Measurements from ENCODE around the gene OR2D3. TPM values are rescaled to one million over a fixed set of nuclear protein-coding genes. Genes with fewer than 3 reads are reported as not detected.

Gene OR2D3
- total and polyA plus RNA-seq, 12 donors: not detected

DNA sequence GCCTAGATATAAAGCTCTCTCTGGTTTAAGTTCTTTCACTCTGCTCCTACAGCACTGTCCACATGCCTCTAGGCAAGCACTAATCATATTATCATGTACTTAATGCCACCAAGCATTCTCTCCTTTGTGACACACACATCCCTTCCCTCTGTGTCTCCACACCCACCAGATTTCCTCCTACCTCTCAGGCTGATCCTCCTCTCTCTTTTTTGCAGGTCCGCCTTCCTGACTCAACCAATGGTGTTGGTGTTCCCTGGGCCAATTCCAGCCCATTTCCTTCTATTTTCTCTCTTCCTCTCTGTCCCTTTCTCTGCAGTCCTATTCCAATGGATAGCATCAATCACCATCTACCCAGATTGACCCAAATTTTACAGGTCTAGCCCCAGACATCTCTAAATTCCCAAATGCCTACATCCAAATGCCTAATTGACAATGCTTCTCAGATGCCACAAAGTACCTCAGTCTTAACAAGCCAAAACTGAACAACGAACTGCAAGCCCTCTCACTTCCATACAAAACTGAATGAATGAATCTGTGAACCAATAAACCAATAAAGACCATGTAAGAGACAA is 4.9 kb downstream of the OR2D3 start:
- TF ChIP-seq POLR2A (IDR thresholded peaks at IDR 0.05): no peak
- TF ChIP-seq, protein P1, sequence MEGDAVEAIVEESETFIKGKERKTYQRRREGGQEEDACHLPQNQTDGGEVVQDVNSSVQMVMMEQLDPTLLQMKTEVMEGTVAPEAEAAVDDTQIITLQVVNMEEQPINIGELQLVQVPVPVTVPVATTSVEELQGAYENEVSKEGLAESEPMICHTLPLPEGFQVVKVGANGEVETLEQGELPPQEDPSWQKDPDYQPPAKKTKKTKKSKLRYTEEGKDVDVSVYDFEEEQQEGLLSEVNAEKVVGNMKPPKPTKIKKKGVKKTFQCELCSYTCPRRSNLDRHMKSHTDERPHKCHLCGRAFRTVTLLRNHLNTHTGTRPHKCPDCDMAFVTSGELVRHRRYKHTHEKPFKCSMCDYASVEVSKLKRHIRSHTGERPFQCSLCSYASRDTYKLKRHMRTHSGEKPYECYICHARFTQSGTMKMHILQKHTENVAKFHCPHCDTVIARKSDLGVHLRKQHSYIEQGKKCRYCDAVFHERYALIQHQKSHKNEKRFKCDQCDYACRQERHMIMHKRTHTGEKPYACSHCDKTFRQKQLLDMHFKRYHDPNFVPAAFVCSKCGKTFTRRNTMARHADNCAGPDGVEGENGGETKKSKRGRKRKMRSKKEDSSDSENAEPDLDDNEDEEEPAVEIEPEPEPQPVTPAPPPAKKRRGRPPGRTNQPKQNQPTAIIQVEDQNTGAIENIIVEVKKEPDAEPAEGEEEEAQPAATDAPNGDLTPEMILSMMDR (IDR thresholded peaks at IDR 0.05): no peak
- Histone ChIP-seq H3K36me3 (replicated peaks in 1 of 2) (no peaks in the 10 kb centered on the region), H3K4me1 (replicated peaks in 1 of 2) (no peaks in the 10 kb centered on the region), H3K27ac (peak overlapping the region in 3 of 5 donors; percentile 35 to 73 (median 55)), H3K27me3 (no peaks in the 10 kb centered on the region), H3K9me3 (replicated peaks in 1 of 3) (no peaks in the 10 kb centered on the region), H3K4me3 (peak overlapping the region in 2 of 4 donors; percentile 29 to 78)
- 55 to 70% (median 64%) methylated on average over 2 of the region's 2 CpGs for WGBS, 4 donors
- intact Hi-C loops (cut with DNase I): no loop called here
- no peak for DNase-seq

DNA sequence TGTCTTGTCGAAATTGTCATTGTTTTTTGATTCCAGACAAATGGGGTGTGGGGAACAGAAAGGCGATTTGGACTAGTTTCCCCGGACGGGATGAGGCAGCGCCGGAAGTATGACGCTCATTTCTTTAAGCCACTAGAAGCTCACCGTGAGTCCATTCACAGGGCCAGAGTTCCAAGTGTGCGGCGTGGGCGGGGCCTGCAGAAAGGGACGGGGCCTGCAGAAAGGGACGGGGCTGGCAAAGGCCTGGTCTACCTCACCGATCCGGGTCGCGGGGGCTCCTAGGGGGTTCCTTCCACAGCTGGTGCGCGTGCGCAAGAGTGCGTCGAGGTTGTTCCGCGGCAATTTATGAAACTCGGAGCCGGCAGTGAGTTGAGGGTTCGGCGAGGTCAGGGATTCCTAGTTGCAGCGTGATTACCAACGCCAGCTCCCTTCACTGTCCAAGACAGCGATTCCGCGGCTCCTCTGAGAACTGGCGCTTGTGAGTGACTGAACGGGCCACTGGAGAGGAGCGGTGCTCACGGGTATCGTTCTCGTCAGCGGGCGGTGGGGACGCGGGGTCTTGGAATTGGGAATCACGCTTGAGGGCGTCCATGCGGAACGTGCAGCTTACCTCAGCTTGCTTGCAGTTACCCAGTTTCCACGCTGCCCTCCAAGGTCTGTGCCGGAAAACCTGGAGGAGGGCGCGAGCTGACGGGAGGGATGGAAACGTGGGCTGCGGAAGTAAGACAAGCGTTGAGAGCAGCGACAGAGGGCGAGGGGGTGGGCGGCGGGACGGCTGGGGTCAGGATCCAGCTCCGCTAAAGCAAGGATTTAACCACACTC is 5.6 kb downstream of the OR2D3 start, which contains the start of gene ZNF215:
Gene ZNF215, plus strand, starts transcription at position 219 of the 822 bp plus-strand sequence. CDS start 5,847 bp downstream, outside the sequence.
- H3K9me3 ChIP-seq (replicated peaks in 1 of 3): no peaks in the 10 kb centered on the region
- intact Hi-C loops (cut with DNase I): no loop called here

DNA sequence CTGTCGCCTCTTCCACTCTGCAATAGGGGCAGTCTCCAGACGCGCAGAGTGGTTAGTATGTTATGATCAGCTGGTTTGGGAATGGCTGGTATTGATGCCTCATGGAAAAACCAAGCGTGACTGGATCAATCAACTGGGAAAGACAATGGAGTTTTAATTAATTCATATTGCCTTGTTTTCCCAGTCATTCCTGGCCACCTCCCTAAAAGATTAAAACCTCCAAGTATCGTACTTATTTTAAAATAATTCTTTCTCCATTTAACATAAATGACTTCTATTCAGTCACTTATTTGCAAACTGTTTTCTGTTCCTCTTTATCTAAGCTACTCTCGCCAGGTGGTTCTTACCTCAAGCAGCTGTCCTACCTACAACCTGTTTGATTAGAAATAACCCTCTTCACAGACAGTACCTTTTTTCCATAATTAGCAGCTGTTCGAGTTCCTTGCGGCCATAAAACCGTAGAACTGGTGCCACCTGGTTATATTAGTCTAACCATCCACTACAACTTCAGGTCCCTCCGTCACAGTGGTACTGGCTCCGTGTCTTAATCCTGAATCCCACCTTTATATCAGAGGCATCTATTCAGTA is 6.3 kb downstream of the OR2D3 start:
- Histone ChIP-seq H3K27me3 (no peaks in the 10 kb centered on the region), H3K36me3 (replicated peaks in 1 of 2) (no peaks in the 10 kb centered on the region), H3K4me3 (peak overlapping the region in 2 of 4 donors; percentile 29 to 78), H3K27ac (peak overlapping the region in 2 of 5 donors; percentile 55 to 73), H3K4me1 (replicated peaks in 1 of 2) (no peaks in the 10 kb centered on the region), H3K9me3 (replicated peaks in 1 of 3) (no peaks in the 10 kb centered on the region)
- intact Hi-C loops (cut with DNase I): no loop called here
- WGBS, 4 donors: 15 to 18% (median 16%) methylated on average over 11 of the region's 11 CpGs
- no peak for TF ChIP-seq POLR2A (IDR thresholded peaks at IDR 0.05)
- TF ChIP-seq, protein P1 (IDR thresholded peaks at IDR 0.05): no peak
- DNase-seq: no peak

More for the DNA sequence above, 5.6 kb downstream of the OR2D3 start, which contains the start of gene ZNF215:
- Histone ChIP-seq H3K27me3 (no peaks in the 10 kb centered on the region), H3K27ac (peak within 1 kb of the TSS in 3 of 5 donors; percentile 35 to 73 (median 55)), H3K36me3 (replicated peaks in 1 of 2) (no peaks in the 10 kb centered on the region), H3K4me1 (replicated peaks in 1 of 2) (no peaks in the 10 kb centered on the region), H3K4me3 (peak within 1 kb of the TSS in 2 of 4 donors; percentile 29 to 78)
- 1 to 2% (median 2%) methylated on average over 26 to 61 of the region's 61 CpGs for WGBS, 4 donors
- TF ChIP-seq, protein P1 (IDR thresholded peaks at IDR 0.05): no peak
- TF ChIP-seq POLR2A (IDR thresholded peaks at IDR 0.05): peak in 1 of 2 donors; percentile 10
- peak; percentile 56 to 85 (median 79) for DNase-seq

DNA sequence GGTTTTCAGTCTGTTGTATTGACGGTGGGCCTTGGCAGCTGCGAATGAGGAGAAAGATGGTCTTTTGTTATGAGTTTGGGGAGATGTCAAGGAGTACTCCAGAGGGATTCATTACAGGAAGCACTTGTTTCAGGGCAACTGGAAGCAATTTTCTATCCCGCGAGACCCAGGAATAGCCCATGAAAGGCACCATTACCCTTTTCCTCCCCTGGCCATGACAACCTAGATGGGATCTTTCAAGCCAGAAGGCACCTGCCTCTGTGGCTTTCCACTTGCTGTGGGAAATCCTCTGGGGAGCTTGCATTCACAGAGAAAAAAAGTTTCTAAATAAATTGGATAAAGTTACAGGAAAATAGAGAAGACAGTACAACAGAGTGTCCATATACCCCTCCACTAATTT is 8.1 kb downstream of the OR2D3 start:
- H3K27ac ChIP-seq: no peak overlapping the region
- H3K9me3 ChIP-seq (replicated peaks in 1 of 3): no peaks in the 10 kb centered on the region
- no peak overlapping the region for H3K4me3 ChIP-seq
- no peak for DNase-seq
- intact Hi-C loops (cut with DNase I): no loop called here
- H3K27me3 ChIP-seq: no peaks in the 10 kb centered on the region
- no peaks in the 10 kb centered on the region for H3K4me1 ChIP-seq (replicated peaks in 1 of 2)
- TF ChIP-seq, protein P1 (IDR thresholded peaks at IDR 0.05): no peak
- TF ChIP-seq POLR2A (IDR thresholded peaks at IDR 0.05): no peak
- H3K36me3 ChIP-seq (replicated peaks in 1 of 2): no peaks in the 10 kb centered on the region
- WGBS, 4 donors: 63 to 73% (median 65%) methylated on average over 4 of the region's 4 CpGs

All from adrenal gland (tissue), 12 donors.